ENCODE measurements around the gene MEG3. TPM values are rescaled to one million over a fixed set of nuclear protein-coding genes. Genes with fewer than 3 reads are reported as not detected.

Gene MEG3
- total RNA-seq, result 1.7 TPM

- peaks cover 9% of the 10 kb centered on the region for H3K27me3 ChIP-seq (ENCODE audit: insufficient read depth, low read length)
Observed at GRCh38 chr14:100825713-100826331, at the start of gene MEG3. Gene MEG3, plus strand, starts transcription at chr14:100826118.

GRCh38 chr14:100776681-100777365 lies 49.1 kb upstream of the MEG3 start:
- no peaks in the 10 kb centered on the region for H3K27me3 ChIP-seq (ENCODE audit: insufficient read depth, low read length)
- no peak overlapping the region for H3K4me3 ChIP-seq (ENCODE audit: low read length)
- no peaks in the 10 kb centered on the region for H3K9me3 ChIP-seq (ENCODE audit: low read depth, low read length)
- no peaks in the 10 kb centered on the region for H3K4me1 ChIP-seq (ENCODE audit: insufficient read depth, low read length)

More at GRCh38 chr14:100825713-100826331, at the start of gene MEG3:
- Histone ChIP-seq H3K9me3 (ENCODE audit: low read depth, low read length) (no peaks in the 10 kb centered on the region), H3K4me1 (ENCODE audit: insufficient read depth, low read length) (no peaks in the 10 kb centered on the region), H3K4me3 (ENCODE audit: low read length) (no peak within 1 kb of the TSS)

GRCh38 chr14:100777366-100777817 lies 48.5 kb upstream of the MEG3 start:
- H3K4me1 ChIP-seq (ENCODE audit: insufficient read depth, low read length), result no peaks in the 10 kb centered on the region
- H3K9me3 ChIP-seq (ENCODE audit: low read depth, low read length), result no peaks in the 10 kb centered on the region
- H3K4me3 ChIP-seq (ENCODE audit: low read length), result no peak overlapping the region
- no peaks in the 10 kb centered on the region for H3K27me3 ChIP-seq (ENCODE audit: insufficient read depth, low read length)

DNA sequence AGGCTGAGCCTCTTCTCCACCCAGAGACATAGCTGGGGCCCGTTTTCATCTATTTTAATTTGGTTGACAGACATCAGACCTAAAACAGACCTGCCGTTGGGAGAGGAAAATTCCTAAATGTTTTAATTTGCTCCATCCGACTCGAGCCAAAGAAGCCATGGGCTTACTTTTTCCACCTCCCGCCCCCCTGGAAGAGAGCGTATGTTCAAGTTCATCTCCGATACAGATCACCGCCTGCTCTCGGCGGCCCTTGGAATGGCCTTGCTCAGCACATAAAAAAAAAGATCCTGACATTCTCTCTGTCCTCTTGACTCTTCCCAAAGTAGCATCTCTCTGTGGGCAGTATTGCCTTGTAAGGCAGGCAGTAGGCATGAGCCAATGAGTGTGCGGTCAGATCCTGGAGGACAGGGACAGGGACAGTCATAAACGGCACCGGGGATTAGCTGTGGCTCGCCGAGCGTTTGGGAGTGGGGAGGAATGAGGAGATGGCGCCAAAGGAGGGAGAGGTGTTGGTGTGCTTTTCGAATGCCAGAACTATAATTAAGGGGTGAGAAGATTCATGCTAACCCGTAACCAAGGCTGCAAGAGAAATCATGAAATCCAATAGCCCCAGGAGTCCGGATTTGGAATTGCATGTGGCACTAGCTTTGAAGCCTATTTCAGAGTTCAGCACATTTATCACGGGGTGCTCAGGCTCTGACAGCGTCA lies 47.9 kb upstream of the MEG3 start:
- H3K27me3 ChIP-seq (ENCODE audit: insufficient read depth, low read length), result no peaks in the 10 kb centered on the region
- no peaks in the 10 kb centered on the region for H3K9me3 ChIP-seq (ENCODE audit: low read depth, low read length)
- H3K4me3 ChIP-seq (ENCODE audit: low read length), result no peak overlapping the region
- H3K4me1 ChIP-seq (ENCODE audit: insufficient read depth, low read length), result no peaks in the 10 kb centered on the region

GRCh38 chr14:100778526-100778882 lies 47.4 kb upstream of the MEG3 start:
- Histone ChIP-seq H3K9me3 (ENCODE audit: low read depth, low read length) (no peaks in the 10 kb centered on the region), H3K27me3 (ENCODE audit: insufficient read depth, low read length) (no peaks in the 10 kb centered on the region), H3K4me3 (ENCODE audit: low read length) (no peak overlapping the region), H3K4me1 (ENCODE audit: insufficient read depth, low read length) (no peaks in the 10 kb centered on the region)

GRCh38 chr14:100778951-100779690 lies 46.8 kb upstream of the MEG3 start:
- no peaks in the 10 kb centered on the region for H3K4me1 ChIP-seq (ENCODE audit: insufficient read depth, low read length)
- no peak overlapping the region for H3K4me3 ChIP-seq (ENCODE audit: low read length)
- no peaks in the 10 kb centered on the region for H3K27me3 ChIP-seq (ENCODE audit: insufficient read depth, low read length)
- H3K9me3 ChIP-seq (ENCODE audit: low read depth, low read length), result no peaks in the 10 kb centered on the region

- no peaks in the 10 kb centered on the region for H3K27me3 ChIP-seq (ENCODE audit: insufficient read depth, low read length)
- H3K4me1 ChIP-seq (ENCODE audit: insufficient read depth, low read length), result no peaks in the 10 kb centered on the region
- no peaks in the 10 kb centered on the region for H3K9me3 ChIP-seq (ENCODE audit: low read depth, low read length)
- H3K4me3 ChIP-seq (ENCODE audit: low read length), result no peak overlapping the region
Observed at GRCh38 chr14:100779691-100780080, 46.2 kb upstream of the MEG3 start.

DNA sequence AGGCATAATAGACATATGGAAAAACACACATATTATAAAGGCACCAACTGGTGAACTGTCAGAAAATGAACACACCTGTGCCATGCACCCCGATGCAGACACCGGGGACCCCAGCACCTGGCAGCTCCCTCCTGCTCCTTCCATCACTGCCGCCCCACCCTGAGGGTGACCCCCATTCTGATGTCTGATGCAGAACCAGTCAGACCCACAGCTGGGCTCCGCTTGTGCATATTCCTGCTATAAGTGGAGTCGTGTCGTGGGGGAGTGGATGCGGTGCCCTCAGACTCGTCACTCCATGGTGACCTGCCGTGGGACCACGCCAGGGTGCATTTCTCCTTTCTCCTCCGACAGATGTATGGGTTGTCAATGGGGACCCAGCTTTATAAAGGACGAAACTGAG lies 45.7 kb upstream of the MEG3 start:
- Histone ChIP-seq H3K9me3 (ENCODE audit: low read depth, low read length) (no peaks in the 10 kb centered on the region), H3K4me1 (ENCODE audit: insufficient read depth, low read length) (no peaks in the 10 kb centered on the region), H3K27me3 (ENCODE audit: insufficient read depth, low read length) (no peaks in the 10 kb centered on the region), H3K4me3 (ENCODE audit: low read length) (no peak overlapping the region)

GRCh38 chr14:100780646-100781355 lies 45.1 kb upstream of the MEG3 start:
- H3K4me1 ChIP-seq (ENCODE audit: insufficient read depth, low read length), result no peaks in the 10 kb centered on the region
- no peaks in the 10 kb centered on the region for H3K27me3 ChIP-seq (ENCODE audit: insufficient read depth, low read length)
- H3K9me3 ChIP-seq (ENCODE audit: low read depth, low read length), result no peaks in the 10 kb centered on the region
- no peak overlapping the region for H3K4me3 ChIP-seq (ENCODE audit: low read length)

DNA sequence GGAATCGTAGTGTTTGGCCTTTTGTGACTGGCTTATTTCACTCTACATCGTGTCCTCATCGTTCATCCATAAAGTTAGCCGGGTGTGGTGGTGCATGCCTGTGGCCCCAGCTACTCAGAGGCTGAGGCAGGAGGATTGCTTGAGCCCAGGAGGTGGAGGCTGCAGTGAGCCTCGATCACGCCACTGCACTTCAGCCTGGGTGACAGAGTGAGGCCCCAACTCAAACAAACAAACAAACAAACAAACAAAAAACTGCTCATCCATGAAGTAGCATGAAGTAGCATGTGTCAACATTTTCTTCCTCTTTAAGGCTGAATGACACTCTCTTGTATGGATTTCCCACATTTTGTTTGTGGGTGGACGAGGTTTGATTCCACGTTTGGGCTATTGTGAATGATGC lies 44.0 kb upstream of the MEG3 start:
- Histone ChIP-seq H3K4me3 (ENCODE audit: low read length) (no peak overlapping the region), H3K4me1 (ENCODE audit: insufficient read depth, low read length) (no peaks in the 10 kb centered on the region), H3K27me3 (ENCODE audit: insufficient read depth, low read length) (no peaks in the 10 kb centered on the region), H3K9me3 (ENCODE audit: low read depth, low read length) (no peaks in the 10 kb centered on the region)

DNA sequence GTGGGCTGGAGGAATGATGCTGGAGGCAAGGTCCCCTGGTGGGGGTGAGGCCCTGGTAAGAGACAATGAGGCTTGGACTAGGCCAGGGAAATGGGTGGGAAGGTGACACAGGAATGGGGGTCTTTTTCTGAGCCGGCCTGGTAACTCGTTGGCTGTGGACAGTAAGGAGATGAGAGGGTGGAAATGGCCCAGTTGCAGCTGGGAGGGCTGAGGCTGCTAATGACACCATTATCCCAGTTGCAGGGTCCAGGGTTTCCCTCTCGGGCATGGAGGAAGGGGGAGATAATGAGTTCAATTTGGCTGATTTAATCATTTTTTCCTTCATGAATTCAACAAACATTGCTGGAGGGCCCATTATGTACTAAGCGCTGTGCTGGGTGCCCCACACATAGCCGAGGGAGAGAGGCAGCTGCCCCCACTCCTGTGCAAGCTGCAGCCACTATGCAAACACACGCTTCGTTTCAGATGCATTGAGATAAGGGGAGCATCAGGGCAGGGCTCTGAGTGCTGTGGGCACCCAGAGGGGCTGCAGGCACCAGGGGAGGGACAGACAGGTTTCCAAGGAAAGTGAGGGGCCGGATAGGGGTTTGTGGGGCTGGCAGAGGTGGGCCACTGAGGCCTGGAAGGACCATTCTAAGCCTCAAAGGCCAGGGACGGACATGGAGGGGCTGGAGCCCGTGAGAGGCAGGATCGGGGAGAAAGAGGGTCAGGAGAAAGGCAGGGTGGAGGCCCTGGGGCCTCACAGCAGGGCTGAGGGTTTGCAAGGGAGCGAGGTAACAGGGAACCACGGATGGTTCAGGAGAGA lies 43.2 kb upstream of the MEG3 start:
- Histone ChIP-seq H3K9me3 (ENCODE audit: low read depth, low read length) (no peaks in the 10 kb centered on the region), H3K4me1 (ENCODE audit: insufficient read depth, low read length) (no peaks in the 10 kb centered on the region), H3K4me3 (ENCODE audit: low read length) (no peak overlapping the region), H3K27me3 (ENCODE audit: insufficient read depth, low read length) (no peaks in the 10 kb centered on the region)

- Histone ChIP-seq H3K4me3 (ENCODE audit: low read length) (no peak overlapping the region), H3K9me3 (ENCODE audit: low read depth, low read length) (no peaks in the 10 kb centered on the region), H3K27me3 (ENCODE audit: insufficient read depth, low read length) (no peaks in the 10 kb centered on the region), H3K4me1 (ENCODE audit: insufficient read depth, low read length) (no peaks in the 10 kb centered on the region)
Observed at GRCh38 chr14:100783630-100784370, 42.1 kb upstream of the MEG3 start.

- H3K4me1 ChIP-seq (ENCODE audit: insufficient read depth, low read length), result no peaks in the 10 kb centered on the region
- no peaks in the 10 kb centered on the region for H3K9me3 ChIP-seq (ENCODE audit: low read depth, low read length)
- no peaks in the 10 kb centered on the region for H3K27me3 ChIP-seq (ENCODE audit: insufficient read depth, low read length)
- no peak overlapping the region for H3K4me3 ChIP-seq (ENCODE audit: low read length)
Observed at GRCh38 chr14:100784523-100785337, 41.2 kb upstream of the MEG3 start.
